ENCODE measurements around the gene DSG3.
"Not testable (repeated sequence)": the region's sequence is repeated elsewhere in the genome, so short reads cannot be mapped to it uniquely, and the experiment has no call there.

DSG3 gene

GRCh38 chr18:31493171-31493570 is 45.6 kb downstream of the DSG3 start:
- DNase-seq (ENCODE audit: low read depth), result no peak

GRCh38 chr18:31493941-31494340 is 46.4 kb downstream of the DSG3 start:
- DNase-seq (ENCODE audit: low read depth), result no peak

- not testable (repeated sequence) for DNase-seq (ENCODE audit: low read depth)
These were observed 47.2 kb downstream of the DSG3 start for GRCh38 chr18:31494705-31495244.

GRCh38 chr18:31497404-31497835 is 49.9 kb downstream of the DSG3 start:
- no peak for DNase-seq (ENCODE audit: low read depth)

GRCh38 chr18:31497836-31498573 is 50.5 kb downstream of the DSG3 start, which contains the start of gene DSG2:
Gene DSG2 (plus strand): TSS chr18:31498177. CDS start chr18:31498252, 75 bp downstream.
- no peak for DNase-seq (ENCODE audit: low read depth)

- no peak for DNase-seq (ENCODE audit: low read depth)
These were observed 51.3 kb downstream of the DSG3 start for GRCh38 chr18:31498574-31499524.

GRCh38 chr18:31500051-31500688 is 52.6 kb downstream of the DSG3 start:
- no peak for DNase-seq (ENCODE audit: low read depth)

GRCh38 chr18:31503011-31503410 is 55.5 kb downstream of the DSG3 start:
- DNase-seq (ENCODE audit: low read depth), result no peak

- DNase-seq (ENCODE audit: low read depth), result no peak
These were observed 57.1 kb downstream of the DSG3 start for GRCh38 chr18:31504455-31505147.

- DNase-seq (ENCODE audit: low read depth), result no peak
These were observed 57.6 kb downstream of the DSG3 start for GRCh38 chr18:31505156-31505555.

GRCh38 chr18:31506024-31506742 is 58.6 kb downstream of the DSG3 start:
- DNase-seq (ENCODE audit: low read depth), result no peak

- not testable (repeated sequence) for DNase-seq (ENCODE audit: low read depth)
These were observed 59.6 kb downstream of the DSG3 start for GRCh38 chr18:31507124-31507523.

- DNase-seq (ENCODE audit: low read depth), result no peak
These were observed 61.2 kb downstream of the DSG3 start for GRCh38 chr18:31508781-31509180.

GRCh38 chr18:31509571-31509970 is 62.0 kb downstream of the DSG3 start:
- no peak for DNase-seq (ENCODE audit: low read depth)

- no peak for DNase-seq (ENCODE audit: low read depth)
These were observed 62.8 kb downstream of the DSG3 start for GRCh38 chr18:31510319-31510718.

- no peak for DNase-seq (ENCODE audit: low read depth)
These were observed 63.6 kb downstream of the DSG3 start for GRCh38 chr18:31511098-31511497.

GRCh38 chr18:31512203-31512764 is 64.7 kb downstream of the DSG3 start:
- peak; percentile 1 for DNase-seq (ENCODE audit: low read depth)

GRCh38 chr18:31513189-31513935 is 65.8 kb downstream of the DSG3 start:
- no peak for DNase-seq (ENCODE audit: low read depth)

- DNase-seq (ENCODE audit: low read depth), result no peak
These were observed 68.9 kb downstream of the DSG3 start for GRCh38 chr18:31516437-31516836.

GRCh38 chr18:31526374-31526773 is 78.8 kb downstream of the DSG3 start:
- DNase-seq (ENCODE audit: low read depth), result no peak
